HepG2 (cell line): Measurements from ENCODE around the gene SCGB2A2. TPM values are rescaled to one million over a fixed set of nuclear protein-coding genes. Genes with fewer than 3 reads are reported as not detected.

Experiments used
- ATF6 ChIP-seq: sonication (generic); formaldehyde crosslinking; conservative IDR thresholded peaks from 2 replicates; pipeline ENCODE4 v1.4.0; 2020; ENCODE audit warnings: missing genetic modification reagents
- ELF4 ChIP-seq: sonication (generic); formaldehyde crosslinking; IDR thresholded peaks from 2 replicates; pipeline ENCODE4 v1.5.0; 2020; ENCODE audit warnings: missing genetic modification reagents, mild to moderate bottlenecking, moderate library complexity, borderline replicate concordance
- GLI4 ChIP-seq: sonication (generic); formaldehyde crosslinking; IDR thresholded peaks from 2 replicates; pipeline ENCODE4 v1.5.1; 2020; ENCODE audit warnings: missing genetic modification reagents, mild to moderate bottlenecking, moderate library complexity, borderline replicate concordance
- HDAC1 ChIP-seq: sonication (generic); formaldehyde crosslinking; IDR thresholded peaks from 2 replicates; pipeline ENCODE4 v1.5.1; 2020; ENCODE audit warnings: mild to moderate bottlenecking, missing genetic modification reagents
- ISL2 ChIP-seq: sonication (generic); formaldehyde crosslinking; IDR thresholded peaks from 2 replicates; pipeline ENCODE4 v1.5.0; 2020; ENCODE audit warnings: missing genetic modification reagents
- MBD4 ChIP-seq: IDR thresholded peaks from 2 replicates; pipeline ENCODE4 v1.6.1; 2012; ENCODE audit warnings: low read length, inconsistent platforms, borderline replicate concordance
- MLX ChIP-seq: IDR thresholded peaks from 2 replicates; pipeline ENCODE4 v1.6.1; 2016
- NCOA5 ChIP-seq: sonication (generic); formaldehyde crosslinking; IDR thresholded peaks from 2 replicates; pipeline ENCODE4 v1.4.0; 2020; ENCODE audit warnings: missing genetic modification reagents
- NFRKB ChIP-seq: fragments of 450-650 bp; IDR thresholded peaks from 2 replicates; pipeline ENCODE4 v1.6.1; 2017
- NR2F1 ChIP-seq, 2 experiments: fragments of 450-650 bp in 1 of 2; formaldehyde crosslinking in 1 of 2; IDR thresholded peaks; 2 replicates each; pipeline versions ENCODE4 v1.5.0 to v1.6.1; 2016 to 2020; ENCODE audit warnings: mild to moderate bottlenecking in 1 of 2, missing compliant biosample characterization in 1 of 2, missing genetic modification reagents in 1 of 2, moderate library complexity in 1 of 2
- PAF1 ChIP-seq: IDR thresholded peaks from 2 replicates; pipeline ENCODE4 v1.6.1; 2016; ENCODE audit warnings: missing genetic modification reagents, missing compliant biosample characterization
- SAFB2 ChIP-seq: sonication (generic); formaldehyde crosslinking; IDR thresholded peaks from 2 replicates; pipeline ENCODE4 v1.5.1; 2020; ENCODE audit warnings: missing genetic modification reagents, low read depth, mild to moderate bottlenecking, borderline replicate concordance
- SIX4 ChIP-seq: sonication (generic); formaldehyde crosslinking; IDR thresholded peaks from 2 replicates; pipeline ENCODE4 v1.4.0; 2020; ENCODE audit warnings: missing genetic modification reagents
- SKI ChIP-seq: fragments of 450-650 bp; IDR thresholded peaks from one replicate; pipeline ENCODE4 v1.6.1; 2018; ENCODE audit warnings: mild to moderate bottlenecking; ENCODE audit not compliant: partially characterized antibody
- SMYD3 ChIP-seq: sonication (generic); formaldehyde crosslinking; IDR thresholded peaks from 2 replicates; pipeline ENCODE4 v1.8.1; 2023; ENCODE audit warnings: mild to moderate bottlenecking, missing genetic modification reagents
- SNAI1 ChIP-seq: sonication (generic); formaldehyde crosslinking; IDR thresholded peaks from 2 replicates; pipeline ENCODE4 v1.5.0; 2020; ENCODE audit warnings: mild to moderate bottlenecking, missing genetic modification reagents, borderline replicate concordance
- TOPORS ChIP-seq: sonication (generic); formaldehyde crosslinking; IDR thresholded peaks from 2 replicates; pipeline ENCODE4 v1.8.0; 2023; ENCODE audit warnings: mild to moderate bottlenecking, missing genetic modification reagents
- ZFY ChIP-seq: sonication (generic); formaldehyde crosslinking; IDR thresholded peaks from 2 replicates; pipeline ENCODE4 v1.4.0; 2020; ENCODE audit warnings: missing genetic modification reagents
- ZFYVE20 ChIP-seq: sonication (generic); formaldehyde crosslinking; IDR thresholded peaks from 2 replicates; pipeline ENCODE4 v1.8.0; 2023; ENCODE audit warnings: low read depth, mild to moderate bottlenecking, moderate library complexity, missing genetic modification reagents, borderline replicate concordance
- ZIK1 ChIP-seq: sonication (generic); formaldehyde crosslinking; IDR thresholded peaks from 2 replicates; pipeline ENCODE4 v1.5.0; 2020; ENCODE audit warnings: mild to moderate bottlenecking, low read depth, missing genetic modification reagents, borderline replicate concordance
- ZMAT3 ChIP-seq: sonication (generic); formaldehyde crosslinking; conservative IDR thresholded peaks from 2 replicates; pipeline ENCODE4 v1.7.0; 2021; ENCODE audit warnings: missing genetic modification reagents
- ZNF546 ChIP-seq: sonication (generic); formaldehyde crosslinking; conservative IDR thresholded peaks from 2 replicates; pipeline ENCODE4 v1.8.1; 2023; ENCODE audit warnings: mild to moderate bottlenecking, missing genetic modification reagents
- ZNF670 ChIP-seq: sonication (generic); formaldehyde crosslinking; IDR thresholded peaks from 2 replicates; pipeline ENCODE4 v1.8.0; 2022; ENCODE audit warnings: mild to moderate bottlenecking, missing genetic modification reagents, borderline replicate concordance
- ZNF720 ChIP-seq: sonication (generic); formaldehyde crosslinking; IDR thresholded peaks from 2 replicates; pipeline ENCODE4 v1.4.0; 2020; ENCODE audit warnings: missing genetic modification reagents
- polyA plus RNA-seq, 8 experiments: library from polyadenylated mRNA; depleted of rRNA in 3 of 8; stranded (reverse) in 7 of 8; unstranded in 1 of 8; fragments of >200 nt; fragmentation: Illumina TruSeq in 4 of 8; extraction: Trizol in 4 of 8; gene quantifications; 2 replicates each; pipeline versions ENCODE4 v1.2.1 to v1.2.3, GENCODE V29; 2011 to 2016; ENCODE audit warnings: low read depth in 4 of 8, missing spikeins in 1 of 8, mixed read lengths in 1 of 8; ENCODE audit not compliant: insufficient read depth in 1 of 8
- total RNA-seq, 5 experiments: library from RNA; depleted of rRNA; stranded (reverse); fragments of >200 nt; fragmentation: Illumina TruSeq; extraction: Trizol; gene quantifications; 2 replicates each; pipeline ENCODE4 v1.2.3, GENCODE V29; 2016; ENCODE audit warnings: low read depth in 1 of 5
- TF ChIP-seq, protein P1 (sequence below): sonication (generic); formaldehyde crosslinking; IDR thresholded peaks from 2 replicates; pipeline ENCODE4 v1.9.0; 2021; ENCODE audit warnings: missing genetic modification reagents, borderline replicate concordance

Gene SCGB2A2
- total and polyA plus RNA-seq, 2 of the 13 experiments (the other 11 are each of a cell fraction or from before 2014, with no cell fraction given) = 0.12 TPM; not detected in 1

- TF ChIP-seq ZNF670 (CRISPR knock-in tag) (0 out of 2 replicates have a peak, but pooled peaks have one; percentile 44), ISL2 (CRISPR knock-in tag) (peak; percentile 98), MBD4 (peak; percentile 91), ZNF720 (CRISPR knock-in tag) (no peak), NR2F1 (CRISPR knock-in tag; IDR thresholded peaks at IDR 0.05) (peak in 1 of 2 experiments; percentile 54; a peak in 2 of 4 replicates), HDAC1 (CRISPR knock-in tag) (peak; percentile 90), SNAI1 (CRISPR knock-in tag) (no peak), SKI (peak; percentile 90), ELF4 (CRISPR knock-in tag) (no peak), ZFY (CRISPR knock-in tag) (no peak), SAFB2 (no peak; the same call in 1 of the 2 replicates), ZFYVE20 (CRISPR knock-in tag) (no peak), ZNF546 (CRISPR knock-in tag) (no peak), SIX4 (CRISPR knock-in tag) (peak; percentile 58; the same call in 1 of the 2 replicates), MLX (CRISPR knock-in tag) (peak; percentile 95), GLI4 (no peak), ZIK1 (CRISPR knock-in tag) (no peak), SMYD3 (CRISPR knock-in tag) (peak; percentile 56; the same call in 1 of the 2 replicates), TOPORS (CRISPR knock-in tag) (no peak), NCOA5 (CRISPR knock-in tag) (no peak), ZMAT3 (peak; percentile 45; the same call in 1 of the 2 replicates), PAF1 (CRISPR knock-in tag) (no peak), NFRKB (no peak), ATF6 (no peak)
- TF ChIP-seq, protein P1, sequence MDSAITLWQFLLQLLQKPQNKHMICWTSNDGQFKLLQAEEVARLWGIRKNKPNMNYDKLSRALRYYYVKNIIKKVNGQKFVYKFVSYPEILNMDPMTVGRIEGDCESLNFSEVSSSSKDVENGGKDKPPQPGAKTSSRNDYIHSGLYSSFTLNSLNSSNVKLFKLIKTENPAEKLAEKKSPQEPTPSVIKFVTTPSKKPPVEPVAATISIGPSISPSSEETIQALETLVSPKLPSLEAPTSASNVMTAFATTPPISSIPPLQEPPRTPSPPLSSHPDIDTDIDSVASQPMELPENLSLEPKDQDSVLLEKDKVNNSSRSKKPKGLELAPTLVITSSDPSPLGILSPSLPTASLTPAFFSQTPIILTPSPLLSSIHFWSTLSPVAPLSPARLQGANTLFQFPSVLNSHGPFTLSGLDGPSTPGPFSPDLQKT = no peak
Observed at GRCh38 chr11:62260261-62260953, 9.6 kb upstream of the SCGB2A2 start (continued).
